DND-41 (cell line): Measurements from ENCODE around the gene FRMD3.

Source experiments
- ATAC-seq: fragments of 200-7000 bp; cut with Tn5 transposase; 3 replicates; pipeline ENCODE4 v1.9.1; 2021; ENCODE audit warnings: low read depth; ENCODE audit not compliant: insufficient read depth
- DNase-seq: peaks from one replicate; pipeline ENCODE4 v3.0.0-alpha.2; 2020
- H2AFZ ChIP-seq: 2 replicates; pipeline ENCODE4 v1.6.0; 2012; ENCODE audit warnings: low read depth, low read length
- H3K27ac ChIP-seq: 2 replicates; pipeline ENCODE4 v1.5.1; 2012; ENCODE audit warnings: low read length, inconsistent platforms
- H3K27me3 ChIP-seq: fragments of 200-600 bp; sonication (generic); 2 replicates; pipeline ENCODE4 v1.6.0; 2012; ENCODE audit warnings: low read length, mild to moderate bottlenecking, inconsistent platforms; ENCODE audit not compliant: insufficient read depth, poor library complexity
- H3K36me3 ChIP-seq: 2 replicates; pipeline ENCODE4 v1.5.1; 2012; ENCODE audit warnings: low read length, inconsistent platforms; ENCODE audit not compliant: insufficient read depth
- H3K4me1 ChIP-seq: 2 replicates; pipeline ENCODE4 v1.5.1; 2012; ENCODE audit warnings: mild to moderate bottlenecking, low read length; ENCODE audit not compliant: insufficient read depth
- H3K4me2 ChIP-seq: 2 replicates; pipeline ENCODE4 v1.6.0; 2012; ENCODE audit warnings: mild to moderate bottlenecking, moderate library complexity, low read length, inconsistent platforms; ENCODE audit not compliant: insufficient read depth
- H3K4me3 ChIP-seq, 2 experiments: fragments of 200-600 bp in 1 of 2; shearing (Covaris generic) in 1 of 2; 2 replicates each; pipeline ENCODE4 v1.5.1; 2012 to 2016; ENCODE audit warnings: inconsistent platforms in 2 of 2, low read length in 2 of 2, mild to moderate bottlenecking in 2 of 2, low read depth in 1 of 2, moderate library complexity in 1 of 2
- H3K79me2 ChIP-seq: 2 replicates; pipeline ENCODE4 v1.6.0; 2012; ENCODE audit warnings: low read length, inconsistent platforms; ENCODE audit not compliant: insufficient read depth
- H3K9ac ChIP-seq: 2 replicates; pipeline ENCODE4 v1.6.0; 2012; ENCODE audit warnings: low read depth, mild to moderate bottlenecking, inconsistent platforms, low read length, moderate library complexity
- H3K9me3 ChIP-seq: 2 replicates; pipeline ENCODE4 v1.5.1; 2012; ENCODE audit warnings: low read length, moderate library complexity, mild to moderate bottlenecking, inconsistent platforms; ENCODE audit not compliant: insufficient read depth, severe bottlenecking
- H4K20me1 ChIP-seq: 2 replicates; pipeline ENCODE4 v1.6.0; 2012; ENCODE audit warnings: low read length; ENCODE audit not compliant: insufficient read depth
- CTCF ChIP-seq: IDR thresholded peaks from 2 replicates; pipeline ENCODE4 v1.5.1; 2012; ENCODE audit warnings: borderline replicate concordance, low read length, moderate library complexity, mild to moderate bottlenecking; ENCODE audit not compliant: poor library complexity, severe bottlenecking; ENCODE audit errors: extremely low read depth
- EZH2 ChIP-seq: IDR thresholded peaks from 3 replicates; pipeline ENCODE4 v1.6.1; 2012; ENCODE audit warnings: borderline replicate concordance, low read depth, mild to moderate bottlenecking, moderate library complexity, low read length, inconsistent platforms; ENCODE audit not compliant: severe bottlenecking

Gene FRMD3

GRCh38 chr9:83454076-83454475 lies 84.1 kb downstream of the FRMD3 start:
- no peaks in the 10 kb centered on the region for H3K9me3 ChIP-seq
- no peak overlapping the region for H2AFZ ChIP-seq
- no peaks in the 10 kb centered on the region for H3K36me3 ChIP-seq
- H3K4me1 ChIP-seq: no peaks in the 10 kb centered on the region
- H4K20me1 ChIP-seq: no peaks in the 10 kb centered on the region
- no peaks in the 10 kb centered on the region for H3K79me2 ChIP-seq
- H3K27me3 ChIP-seq: no peaks in the 10 kb centered on the region
- DNase-seq: no peak
- H3K9ac ChIP-seq: no peak overlapping the region
- no peak for ATAC-seq
- TF ChIP-seq CTCF: no peak
- no peak overlapping the region for H3K27ac ChIP-seq
- no peak overlapping the region for H3K4me2 ChIP-seq
- no peak overlapping the region for H3K4me3 ChIP-seq

- no peaks in the 10 kb centered on the region for H3K36me3 ChIP-seq
- no peaks in the 10 kb centered on the region for H3K4me1 ChIP-seq
- H3K9ac ChIP-seq: no peak overlapping the region
- no peak overlapping the region for H3K4me3 ChIP-seq
- no peak overlapping the region for H3K27ac ChIP-seq
- H3K79me2 ChIP-seq: no peaks in the 10 kb centered on the region
- H4K20me1 ChIP-seq: no peaks in the 10 kb centered on the region
- H3K4me2 ChIP-seq: no peak overlapping the region
- no peaks in the 10 kb centered on the region for H3K9me3 ChIP-seq
- ATAC-seq (no peak), DNase-seq (no peak)
- H2AFZ ChIP-seq: no peak overlapping the region
- TF ChIP-seq EZH2 (no peak), CTCF (no peak)
- H3K27me3 ChIP-seq: no peaks in the 10 kb centered on the region
These were observed 86.9 kb downstream of the FRMD3 start for GRCh38 chr9:83451308-83451707.

- H3K4me3 ChIP-seq: no peak overlapping the region
- H3K4me1 ChIP-seq: no peaks in the 10 kb centered on the region
- H4K20me1 ChIP-seq: no peaks in the 10 kb centered on the region
- no peak overlapping the region for H2AFZ ChIP-seq
- no peaks in the 10 kb centered on the region for H3K9me3 ChIP-seq
- no peaks in the 10 kb centered on the region for H3K79me2 ChIP-seq
- no peaks in the 10 kb centered on the region for H3K36me3 ChIP-seq
- no peak overlapping the region for H3K9ac ChIP-seq
- TF ChIP-seq CTCF: no peak
- TF ChIP-seq EZH2: no peak
- no peak overlapping the region for H3K4me2 ChIP-seq
- ATAC-seq: no peak
- DNase-seq: no peak
- no peak overlapping the region for H3K27ac ChIP-seq
- no peaks in the 10 kb centered on the region for H3K27me3 ChIP-seq
These were observed 88.2 kb downstream of the FRMD3 start for GRCh38 chr9:83449983-83450382.

GRCh38 chr9:83449166-83449565 lies 89.0 kb downstream of the FRMD3 start:
- Histone ChIP-seq H3K4me3 (no peak overlapping the region), H3K36me3 (no peaks in the 10 kb centered on the region), H3K9ac (no peak overlapping the region), H3K79me2 (no peaks in the 10 kb centered on the region), H3K27me3 (no peaks in the 10 kb centered on the region), H2AFZ (no peak overlapping the region), H3K4me2 (no peak overlapping the region), H3K4me1 (no peaks in the 10 kb centered on the region), H4K20me1 (no peaks in the 10 kb centered on the region), H3K9me3 (no peaks in the 10 kb centered on the region), H3K27ac (no peak overlapping the region)
- ATAC-seq: no peak
- TF ChIP-seq EZH2 (no peak), CTCF (no peak)
- DNase-seq: no peak
